ENCODE measurements around the gene TRIM67.
A peak's percentile ranks its signal among the peaks of the same experiment; 100 is the strongest.
"Not testable (repeated sequence)": the region's sequence is repeated elsewhere in the genome, so short reads cannot be mapped to it uniquely, and the experiment has no call there.

TRIM67 gene

GRCh38 chr1:231210126-231210525 lies 48.3 kb downstream of the TRIM67 start:
- H3K4me3 ChIP-seq (replicated peaks; ENCODE audit: low read depth, low read length): no peak overlapping the region
- DNase-seq (ENCODE audit: low read depth): no peak
- TF ChIP-seq CTCF (IDR thresholded peaks at IDR 0.05; ENCODE audit: low read length, missing control alignments): no peak

GRCh38 chr1:231211005-231211857 lies 49.4 kb downstream of the TRIM67 start:
- peak; percentile 66 for DNase-seq (ENCODE audit: low read depth)
- H3K4me3 ChIP-seq (replicated peaks; ENCODE audit: low read depth, low read length): peak overlapping the region; percentile 48
- peak; percentile 86 for TF ChIP-seq CTCF (IDR thresholded peaks at IDR 0.05; ENCODE audit: low read length, missing control alignments)

- DNase-seq (ENCODE audit: low read depth); H3K4me3 ChIP-seq (replicated peaks; ENCODE audit: low read depth, low read length): not testable (repeated sequence)
These were observed 50.4 kb downstream of the TRIM67 start for GRCh38 chr1:231212301-231212700.

GRCh38 chr1:231213831-231214573 lies 52.1 kb downstream of the TRIM67 start:
- no peak for TF ChIP-seq CTCF (IDR thresholded peaks at IDR 0.05; ENCODE audit: low read length, missing control alignments)
- H3K4me3 ChIP-seq (replicated peaks; ENCODE audit: low read depth, low read length): no peak overlapping the region
- no peak for DNase-seq (ENCODE audit: low read depth)

GRCh38 chr1:231214918-231215680 lies 53.2 kb downstream of the TRIM67 start:
- no peak overlapping the region for H3K4me3 ChIP-seq (replicated peaks; ENCODE audit: low read depth, low read length)
- DNase-seq (ENCODE audit: low read depth): no peak
- no peak for TF ChIP-seq CTCF (IDR thresholded peaks at IDR 0.05; ENCODE audit: low read length, missing control alignments)

- H3K4me3 ChIP-seq (replicated peaks; ENCODE audit: low read depth, low read length): no peak overlapping the region
- DNase-seq (ENCODE audit: low read depth): no peak
- TF ChIP-seq CTCF (IDR thresholded peaks at IDR 0.05; ENCODE audit: low read length, missing control alignments): no peak
These were observed 54.0 kb downstream of the TRIM67 start for GRCh38 chr1:231215681-231216385.

Data from fibroblast of pulmonary artery (primary cell).